ENCODE measurements around the gene ATXN7L1. TPM values are rescaled to one million over a fixed set of nuclear protein-coding genes. Genes with fewer than 3 reads are reported as not detected.

ATXN7L1 gene
- total and polyA plus RNA-seq, 2 of the 4 experiments (the other 2 are of a cell fraction) = 3.5 to 4.3 TPM

DNA sequence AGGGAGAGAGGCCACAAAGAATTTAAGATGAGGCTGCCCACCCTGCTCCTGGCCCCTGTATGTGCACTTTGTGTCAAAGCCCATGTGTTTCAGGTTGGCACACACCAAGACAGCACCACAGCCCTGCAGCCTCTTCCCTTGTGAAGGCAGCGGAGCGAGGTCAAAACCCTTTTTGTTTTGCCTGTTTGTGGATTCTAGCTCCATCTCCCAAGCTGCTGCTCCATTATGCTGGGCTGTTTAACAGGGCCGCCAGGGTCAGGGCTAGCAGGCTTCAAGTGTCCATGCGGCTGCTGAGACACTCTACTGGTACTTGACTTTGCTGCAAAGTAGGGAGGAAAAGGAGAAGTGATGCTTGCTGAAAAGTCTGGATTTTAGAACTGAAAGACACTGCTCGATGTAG lies 152.8 kb downstream of the ATXN7L1 start:
- intact Hi-C loops (cut with micrococcal nuclease) = no loop called here
- H3K4me2 ChIP-seq (ENCODE audit: low read depth, low read length) = no peak overlapping the region
- H2BK120ac ChIP-seq (ENCODE audit: low read depth, low read length) = no peak overlapping the region
- H2BK15ac ChIP-seq (ENCODE audit: low read depth, low read length) = no peak overlapping the region
- ChIA-PET POLR2A (ENCODE audit: unreplicated experiment) (no interaction called here), CTCF (no interaction called here)
- no peak overlapping the region for H2BK5ac ChIP-seq (ENCODE audit: low read depth, low read length, poor library complexity, severe bottlenecking)
- H3K79me1 ChIP-seq (ENCODE audit: low read depth in 1 of 2, low read length in 2 of 2) = no peaks in the 10 kb centered on the region
- no TSS peak for BruUV-seq (replicated peaks)
- no peak overlapping the region for H3K23ac ChIP-seq (ENCODE audit: low read depth, low read length)
- H2BK20ac ChIP-seq (ENCODE audit: low read depth, low read length) = no peak overlapping the region
- no peak overlapping the region for H3K4ac ChIP-seq (ENCODE audit: low read depth, low read length)
- H4K8ac ChIP-seq (ENCODE audit: low read depth in 2 of 2, low read length in 2 of 2) = no peak overlapping the region
- H4K91ac ChIP-seq (ENCODE audit: insufficient read depth, low read depth, low read length) = no peak overlapping the region
- H3K9me1 ChIP-seq (ENCODE audit: insufficient read depth, low read length) = 0 out of 2 replicates have a peak, but pooled peaks cover 4% of the 10 kb centered on the region
- H3K36me3 ChIP-seq (ENCODE audit: control insufficient read depth, insufficient read depth, low read length) = peaks cover 2% of the 10 kb centered on the region; the same call in 1 of the 2 replicates
- no peak overlapping the region for H4K5ac ChIP-seq (ENCODE audit: low read depth, low read length)
- no peak overlapping the region for H3K27ac ChIP-seq (ENCODE audit: insufficient read depth, low read length)
- no peak overlapping the region; the same call in 1 of the 2 replicates for H3K18ac ChIP-seq (ENCODE audit: low read depth, low read length)
- no peak for DNase-seq
- 0% methylated on average over 1 of the region's 5 CpGs; no CpG with 5 or more reads in 1 of the 2 experiments for WGBS, 2 experiments (ENCODE audit: extremely low coverage in 2 of 2, insufficient read length in 1 of 2)
- in situ Hi-C loops (cut with MboI; ENCODE audit: low sequenced_read_pairs) = no loop called here
- H4K20me1 ChIP-seq (ENCODE audit: insufficient read depth, low read length) = no peaks in the 10 kb centered on the region
- no peak overlapping the region for H2AK5ac ChIP-seq (ENCODE audit: low read depth, low read length)
- H2AFZ ChIP-seq (replicated peaks; ENCODE audit: low read length, poor library complexity) = no peak overlapping the region
- TF ChIP-seq FOS (IDR thresholded peaks at IDR 0.05; ENCODE audit: low read depth, low read length) (no peak), CTCF (conservative IDR thresholded peaks at IDR 0.05; ENCODE audit: low read depth, low read length) (no peak), MAZ (IDR thresholded peaks at IDR 0.05; ENCODE audit: borderline replicate concordance, low read depth, low read length) (no peak), RCOR1 (IDR thresholded peaks at IDR 0.05; ENCODE audit: insufficient replicate concordance, low read length) (no peak), RFX5 (IDR thresholded peaks at IDR 0.05; ENCODE audit: low read depth, low read length) (no peak), POLR2A (IDR thresholded peaks at IDR 0.05; ENCODE audit: low read depth, low read length) (no peak), RAD21 (IDR thresholded peaks at IDR 0.05; ENCODE audit: low read length) (no peak), BHLHE40 (IDR thresholded peaks at IDR 0.05; ENCODE audit: low read depth, low read length) (no peak), MXI1 (IDR thresholded peaks at IDR 0.05; ENCODE audit: borderline replicate concordance, low read depth, low read length) (no peak)
- TF ChIP-seq, protein P1, sequence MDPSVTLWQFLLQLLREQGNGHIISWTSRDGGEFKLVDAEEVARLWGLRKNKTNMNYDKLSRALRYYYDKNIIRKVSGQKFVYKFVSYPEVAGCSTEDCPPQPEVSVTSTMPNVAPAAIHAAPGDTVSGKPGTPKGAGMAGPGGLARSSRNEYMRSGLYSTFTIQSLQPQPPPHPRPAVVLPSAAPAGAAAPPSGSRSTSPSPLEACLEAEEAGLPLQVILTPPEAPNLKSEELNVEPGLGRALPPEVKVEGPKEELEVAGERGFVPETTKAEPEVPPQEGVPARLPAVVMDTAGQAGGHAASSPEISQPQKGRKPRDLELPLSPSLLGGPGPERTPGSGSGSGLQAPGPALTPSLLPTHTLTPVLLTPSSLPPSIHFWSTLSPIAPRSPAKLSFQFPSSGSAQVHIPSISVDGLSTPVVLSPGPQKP (IDR thresholded peaks at IDR 0.05; ENCODE audit: borderline replicate concordance, low read depth, low read length) = no peak
- H3K4me1 ChIP-seq (ENCODE audit: control insufficient read depth, insufficient read depth, low read length) = peaks cover 2% of the 10 kb centered on the region; the same call in 1 of the 2 replicates
- H3K14ac ChIP-seq (replicated peaks; ENCODE audit: low read depth, low read length) = no peak overlapping the region
- no peak overlapping the region for H3K4me3 ChIP-seq (ENCODE audit: insufficient read depth, low read depth, low read length)
- no peak overlapping the region for H3K56ac ChIP-seq (ENCODE audit: extremely low read depth, insufficient read depth, low read length)
- ATAC-seq (ENCODE audit: low read depth) = peak; percentile 46
- dilution Hi-C loops (cut with HindIII; ENCODE audit: low sequenced_read_pairs, unreplicated experiment) = no loop called here
- H3K9me3 ChIP-seq (ENCODE audit: control insufficient read depth, insufficient read depth, low read length) = no peaks in the 10 kb centered on the region
- H3K9ac ChIP-seq (ENCODE audit: low read depth, low read length) = no peak overlapping the region
- H2AK9ac ChIP-seq (replicated peaks; ENCODE audit: low read depth, low read length, poor library complexity) = no peak overlapping the region
- no peaks in the 10 kb centered on the region for H3K27me3 ChIP-seq (ENCODE audit: control insufficient read depth, insufficient read depth, low read length)

Measured in IMR-90 (cell line).